NCI-H146 (cell line): ENCODE measurements around the gene NPIPB5.
"Not testable (repeated sequence)": the region's sequence is repeated elsewhere in the genome, so short reads cannot be mapped to it uniquely, and the experiment has no call there.

ENCODE experiments used
- DNase-seq: peaks from one replicate; lab custom pipeline; 2025; lab: John Stamatoyannopoulos, UW

The NPIPB5 gene

DNA sequence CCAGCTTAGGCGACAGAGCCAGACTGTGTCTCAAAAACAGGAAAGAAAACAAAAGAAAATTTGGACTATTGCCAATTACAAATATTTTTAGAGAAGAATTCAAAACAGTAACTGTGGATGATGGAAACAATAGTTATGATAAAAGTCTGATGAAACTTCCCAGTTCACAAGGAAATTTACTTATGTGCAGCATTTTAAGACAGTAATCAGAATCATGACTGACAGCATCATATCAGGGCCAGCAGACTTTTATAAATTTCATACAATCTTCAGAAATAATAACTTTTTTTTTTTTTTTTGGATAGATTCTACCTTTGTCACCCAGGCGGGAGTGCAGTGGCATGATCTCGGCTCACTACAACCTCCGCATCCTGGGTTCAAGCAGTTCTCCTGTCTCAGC is at the start of gene NPIPB5:
Gene NPIPB5, plus strand, starts transcription at position 301 of the 400 bp plus-strand sequence. CDS start 2,911 bp downstream, outside the sequence.
- DNase-seq: not testable (repeated sequence)

DNA sequence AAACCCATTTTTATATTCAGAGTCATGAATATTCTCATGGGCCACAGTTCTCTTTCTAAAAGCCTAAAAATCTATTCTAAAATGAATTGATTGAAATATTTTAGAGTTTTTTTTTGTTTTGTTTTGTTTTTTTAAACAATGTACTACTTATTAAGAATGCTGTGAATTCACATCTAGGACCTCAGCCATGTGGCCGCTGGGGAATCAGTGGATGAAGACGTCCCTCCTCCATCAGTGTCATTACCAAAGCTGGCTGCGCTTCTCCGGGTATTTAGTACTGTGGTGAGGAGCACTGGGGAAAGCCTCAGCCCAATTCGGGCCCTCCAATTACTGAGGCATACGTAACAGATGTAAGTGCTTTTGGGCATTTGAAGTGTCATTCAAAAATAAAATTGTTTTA is 41.8 kb upstream of the NPIPB5 start:
- not testable (repeated sequence) for DNase-seq

DNA sequence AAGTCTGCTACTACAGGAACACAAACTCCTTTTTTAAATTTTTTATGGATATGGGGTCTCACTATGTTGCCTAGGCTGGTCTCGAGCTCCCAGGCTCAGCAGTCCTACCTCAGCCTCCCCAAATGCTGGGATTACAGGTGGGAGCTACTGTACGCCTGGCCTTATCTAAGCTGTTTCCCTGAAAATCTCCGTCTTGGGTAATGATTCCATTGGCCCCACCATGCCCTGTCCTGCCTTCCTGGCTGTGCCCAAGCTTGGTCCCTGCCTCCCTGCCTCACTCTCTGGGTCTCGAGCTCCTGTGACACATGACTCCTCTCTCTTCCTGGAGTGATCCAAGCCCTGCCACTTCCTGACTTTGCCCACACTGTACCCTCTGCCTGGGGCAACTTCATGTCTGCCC is 27.3 kb downstream of the NPIPB5 start:
- DNase-seq: not testable (repeated sequence)

DNA sequence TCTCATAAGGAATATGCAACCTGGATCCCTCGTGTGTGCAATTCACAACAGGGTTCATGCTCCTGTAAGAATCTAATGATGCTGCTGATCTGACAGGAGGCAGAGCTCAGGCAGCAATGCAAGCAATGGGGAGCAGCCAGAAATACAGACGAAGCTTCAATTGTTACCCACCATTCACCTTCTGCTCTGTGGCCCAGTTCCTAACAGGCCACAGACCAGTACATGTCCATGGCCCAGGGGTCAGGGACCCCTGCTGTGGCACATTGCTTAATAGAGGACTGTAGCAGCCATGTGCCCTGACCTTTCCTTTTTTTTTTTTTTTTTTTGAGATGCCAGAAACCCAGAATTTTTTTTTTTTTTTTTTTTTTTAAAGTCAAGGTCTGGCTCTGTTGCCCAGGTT is 34.1 kb downstream of the NPIPB5 start:
- not testable (repeated sequence) for DNase-seq

DNA sequence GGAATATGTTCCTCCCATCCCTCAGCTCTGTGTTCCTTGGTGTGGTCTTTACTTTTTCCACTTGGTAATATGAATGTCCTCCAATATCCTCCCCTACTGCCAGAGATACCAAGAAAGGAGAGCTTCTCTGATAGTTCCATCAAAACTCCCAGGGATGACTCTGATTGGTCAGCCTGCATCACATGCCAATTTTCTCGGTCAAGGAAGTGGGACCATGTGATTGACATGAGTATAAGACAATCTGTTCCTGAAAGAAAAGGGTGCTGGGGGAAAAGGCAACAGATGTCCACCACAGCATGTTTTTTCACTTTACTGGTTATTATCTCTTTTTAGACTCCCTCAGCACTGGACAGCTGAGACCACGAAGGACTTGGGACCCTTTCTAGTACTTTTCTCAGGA is 35.9 kb downstream of the NPIPB5 start:
- DNase-seq: not testable (repeated sequence)

DNA sequence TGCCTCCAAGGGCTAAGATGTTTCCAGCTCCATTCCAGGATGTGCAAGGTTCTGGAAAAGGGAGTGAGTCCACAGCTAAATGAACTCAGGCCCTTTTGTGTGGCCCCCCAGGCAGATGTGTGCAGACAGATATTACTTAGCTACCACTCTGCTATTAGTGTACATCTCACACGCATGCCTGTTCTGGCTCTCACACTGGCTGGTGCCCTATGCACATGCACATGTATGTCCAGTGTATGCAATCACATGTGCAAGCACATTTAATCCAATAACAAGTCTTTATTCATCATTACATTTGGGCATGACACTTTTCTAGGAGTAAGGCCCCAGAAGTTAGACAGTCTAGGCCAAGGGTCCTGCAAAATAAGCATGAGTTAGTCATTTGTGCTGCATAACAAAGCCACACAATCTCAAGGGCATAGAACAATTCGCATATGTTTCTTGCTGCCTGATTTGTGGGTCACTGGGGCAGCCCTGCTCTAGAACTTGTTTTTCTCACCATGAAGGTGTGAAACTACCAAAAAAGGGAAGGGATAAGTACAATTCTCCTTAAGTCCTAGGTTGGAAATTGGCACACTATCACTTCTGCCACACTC is 36.6 kb downstream of the NPIPB5 start:
- not testable (repeated sequence) for DNase-seq

GRCh38 chr16:22549853-22550252 is 39.2 kb downstream of the NPIPB5 start:
- DNase-seq: not testable (repeated sequence)

GRCh38 chr16:22551143-22551542 is 40.5 kb downstream of the NPIPB5 start:
- not testable (repeated sequence) for DNase-seq

- not testable (repeated sequence) for DNase-seq
Observed at GRCh38 chr16:22551651-22552050, 41.0 kb downstream of the NPIPB5 start.

DNA sequence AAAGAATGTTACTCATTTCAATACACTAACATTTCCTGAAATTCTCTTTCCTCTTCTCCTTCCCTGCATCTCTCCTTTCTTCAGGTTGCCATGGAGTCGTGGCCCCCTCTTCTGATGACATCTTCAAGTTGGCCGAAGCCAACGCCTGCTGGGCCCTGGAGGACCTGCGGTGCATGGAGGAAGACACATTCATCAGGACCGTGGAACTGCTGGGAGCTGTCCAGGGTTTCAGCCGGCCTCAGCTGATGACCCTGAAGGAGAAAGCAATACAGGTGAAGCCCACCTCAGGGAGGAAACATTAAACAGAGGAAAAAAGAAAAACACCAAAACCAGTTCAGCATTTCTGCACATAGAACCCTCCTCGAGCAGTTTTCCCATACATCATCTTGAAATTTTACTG is 46.1 kb downstream of the NPIPB5 start:
- DNase-seq: not testable (repeated sequence)
